ENCODE measurements around the gene TTC7B.

GRCh38 chr14:90654831-90655276 is 161.4 kb downstream of the TTC7B start:
- TF ChIP-seq CTCF (IDR thresholded peaks at IDR 0.05; ENCODE audit: insufficient read depth, low read length) (no peak), POLR2AphosphoS5 (IDR thresholded peaks at IDR 0.05; ENCODE audit: low read depth) (no peak), SPI1 (IDR thresholded peaks at IDR 0.05; ENCODE audit: borderline replicate concordance, low read depth) (no peak), GABPA (IDR thresholded peaks at IDR 0.05; ENCODE audit: low read depth) (no peak)
- TF ChIP-seq, protein P1, sequence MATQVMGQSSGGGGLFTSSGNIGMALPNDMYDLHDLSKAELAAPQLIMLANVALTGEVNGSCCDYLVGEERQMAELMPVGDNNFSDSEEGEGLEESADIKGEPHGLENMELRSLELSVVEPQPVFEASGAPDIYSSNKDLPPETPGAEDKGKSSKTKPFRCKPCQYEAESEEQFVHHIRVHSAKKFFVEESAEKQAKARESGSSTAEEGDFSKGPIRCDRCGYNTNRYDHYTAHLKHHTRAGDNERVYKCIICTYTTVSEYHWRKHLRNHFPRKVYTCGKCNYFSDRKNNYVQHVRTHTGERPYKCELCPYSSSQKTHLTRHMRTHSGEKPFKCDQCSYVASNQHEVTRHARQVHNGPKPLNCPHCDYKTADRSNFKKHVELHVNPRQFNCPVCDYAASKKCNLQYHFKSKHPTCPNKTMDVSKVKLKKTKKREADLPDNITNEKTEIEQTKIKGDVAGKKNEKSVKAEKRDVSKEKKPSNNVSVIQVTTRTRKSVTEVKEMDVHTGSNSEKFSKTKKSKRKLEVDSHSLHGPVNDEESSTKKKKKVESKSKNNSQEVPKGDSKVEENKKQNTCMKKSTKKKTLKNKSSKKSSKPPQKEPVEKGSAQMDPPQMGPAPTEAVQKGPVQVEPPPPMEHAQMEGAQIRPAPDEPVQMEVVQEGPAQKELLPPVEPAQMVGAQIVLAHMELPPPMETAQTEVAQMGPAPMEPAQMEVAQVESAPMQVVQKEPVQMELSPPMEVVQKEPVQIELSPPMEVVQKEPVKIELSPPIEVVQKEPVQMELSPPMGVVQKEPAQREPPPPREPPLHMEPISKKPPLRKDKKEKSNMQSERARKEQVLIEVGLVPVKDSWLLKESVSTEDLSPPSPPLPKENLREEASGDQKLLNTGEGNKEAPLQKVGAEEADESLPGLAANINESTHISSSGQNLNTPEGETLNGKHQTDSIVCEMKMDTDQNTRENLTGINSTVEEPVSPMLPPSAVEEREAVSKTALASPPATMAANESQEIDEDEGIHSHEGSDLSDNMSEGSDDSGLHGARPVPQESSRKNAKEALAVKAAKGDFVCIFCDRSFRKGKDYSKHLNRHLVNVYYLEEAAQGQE (IDR thresholded peaks at IDR 0.05; ENCODE audit: insufficient replicate concordance, low read depth) = no peak

Measured in HL-60 (cell line).